Colonic mucosa (tissue), 4 donors: ENCODE data around the gene CTCFL. TPM values are rescaled to one million over a fixed set of nuclear protein-coding genes. Genes with fewer than 3 reads are reported as not detected.

Source experiments
- DNase-seq: peaks from one replicate; pipeline ENCODE4 v3.0.0-alpha.2; 2020
- H3K27ac ChIP-seq: fragments of 200-600 bp; one replicate; pipeline ENCODE4 v1.8.0; 2021
- H3K27me3 ChIP-seq: fragments of 200-600 bp; one replicate; pipeline ENCODE4 v1.8.0; 2021
- H3K36me3 ChIP-seq: fragments of 200-600 bp; one replicate; pipeline ENCODE4 v1.8.0; 2021
- H3K4me1 ChIP-seq: fragments of 200-600 bp; one replicate; pipeline ENCODE4 v1.8.0; 2021; ENCODE audit warnings: mild to moderate bottlenecking
- H3K4me3 ChIP-seq: fragments of 200-600 bp; one replicate; pipeline ENCODE4 v1.8.0; 2021
- H3K9ac ChIP-seq, 2 donors: one replicate each; pipeline ENCODE4 v1.7.0; 2013; ENCODE audit warnings: control low read depth in 2 of 2, low read depth in 2 of 2, low read length in 2 of 2
- H3K9me3 ChIP-seq: fragments of 200-600 bp; one replicate; pipeline ENCODE4 v1.8.0; 2021
- CTCF ChIP-seq: fragments of 200-600 bp; IDR thresholded peaks from one replicate; pipeline ENCODE4 v1.8.0; 2022; ENCODE audit warnings: antibody characterized with exemption, mild to moderate bottlenecking
- intact Hi-C: fragments of 100-400 bp; cut with DNase I; formaldehyde crosslinking; loops from one replicate; pipeline ENCODE4 v1.14.1; 2022
- total RNA-seq, 2 donors: library from RNA; stranded (reverse); fragmentation: NEBNext Ultra II Directional in 1 of 2; extraction: Animal tissue kit (Norgen Biotek cat#: 25700) in 1 of 2; gene quantifications; one replicate each; pipeline ENCODE4 v1.2.1, GENCODE V29; 2021
- donor health status: healthy.
- donor health status: DM: no; HTN: no; CAD: no.
- donor health status: DM: no; HTN: no; CAD: no.

Gene CTCFL
- total RNA-seq, 2 donors from 2014 or later, result 0.47 TPM; not detected in 1

- Histone ChIP-seq H3K4me3 (no peak overlapping the region), H3K36me3 (no peaks in the 10 kb centered on the region), H3K27ac (no peak overlapping the region), H3K4me1 (peaks cover 5% of the 10 kb centered on the region), H3K27me3 (no peaks in the 10 kb centered on the region), H3K9ac (no peak overlapping the region), H3K9me3 (no peaks in the 10 kb centered on the region)
- DNase-seq, result no peak
- intact Hi-C loops, result no loop called here
- no peak for TF ChIP-seq CTCF
These were observed 18.8 kb upstream of the CTCFL start for GRCh38 chr20:57543754-57544153.

- Histone ChIP-seq H3K27ac (peak overlapping the region; percentile 61), H3K4me3 (no peak overlapping the region), H3K4me1 (peaks cover 5% of the 10 kb centered on the region), H3K9me3 (no peaks in the 10 kb centered on the region), H3K36me3 (no peaks in the 10 kb centered on the region), H3K27me3 (no peaks in the 10 kb centered on the region), H3K9ac (peak overlapping the region in 1 of 2 donors; percentile 35)
- intact Hi-C loops, result no loop called here
- TF ChIP-seq CTCF, result no peak
- DNase-seq, result peak; percentile 69
These were observed 16.1 kb upstream of the CTCFL start for GRCh38 chr20:57540890-57541580.

GRCh38 chr20:57539889-57540288 lies 14.9 kb upstream of the CTCFL start:
- no peaks in the 10 kb centered on the region for H3K9me3 ChIP-seq
- no peak overlapping the region for H3K9ac ChIP-seq
- intact Hi-C loops, result no loop called here
- no peak for TF ChIP-seq CTCF
- H3K4me3 ChIP-seq, result no peak overlapping the region
- no peak for DNase-seq
- no peaks in the 10 kb centered on the region for H3K27me3 ChIP-seq
- H3K27ac ChIP-seq, result no peak overlapping the region
- H3K4me1 ChIP-seq, result peaks cover 5% of the 10 kb centered on the region
- H3K36me3 ChIP-seq, result no peaks in the 10 kb centered on the region

GRCh38 chr20:57537822-57538221 lies 12.9 kb upstream of the CTCFL start:
- Histone ChIP-seq H3K27me3 (no peaks in the 10 kb centered on the region), H3K27ac (peak overlapping the region; percentile 68), H3K9me3 (no peaks in the 10 kb centered on the region), H3K4me1 (peaks cover 5% of the 10 kb centered on the region), H3K36me3 (no peaks in the 10 kb centered on the region), H3K9ac (no peak overlapping the region), H3K4me3 (no peak overlapping the region)
- TF ChIP-seq CTCF, result no peak
- no peak for DNase-seq
- intact Hi-C loops, result no loop called here

- DNase-seq, result peak; percentile 59
- no peaks in the 10 kb centered on the region for H3K36me3 ChIP-seq
- no peaks in the 10 kb centered on the region for H3K9me3 ChIP-seq
- intact Hi-C loops, result no loop called here
- peaks cover 5% of the 10 kb centered on the region for H3K4me1 ChIP-seq
- H3K4me3 ChIP-seq, result no peak overlapping the region
- no peak for TF ChIP-seq CTCF
- H3K27ac ChIP-seq, result peak overlapping the region; percentile 68
- peak overlapping the region in 1 of 2 donors; percentile 38 for H3K9ac ChIP-seq
- no peaks in the 10 kb centered on the region for H3K27me3 ChIP-seq
These were observed 12.1 kb upstream of the CTCFL start for GRCh38 chr20:57536771-57537724.
